Measurements from ENCODE around the gene KIF26B. TPM values are rescaled to one million over a fixed set of nuclear protein-coding genes. Genes with fewer than 3 reads are reported as not detected.

Gene KIF26B
- polyA plus RNA-seq, 1 of the 3 experiments (the other 2 are of a cell fraction): 2.6 TPM

DNA sequence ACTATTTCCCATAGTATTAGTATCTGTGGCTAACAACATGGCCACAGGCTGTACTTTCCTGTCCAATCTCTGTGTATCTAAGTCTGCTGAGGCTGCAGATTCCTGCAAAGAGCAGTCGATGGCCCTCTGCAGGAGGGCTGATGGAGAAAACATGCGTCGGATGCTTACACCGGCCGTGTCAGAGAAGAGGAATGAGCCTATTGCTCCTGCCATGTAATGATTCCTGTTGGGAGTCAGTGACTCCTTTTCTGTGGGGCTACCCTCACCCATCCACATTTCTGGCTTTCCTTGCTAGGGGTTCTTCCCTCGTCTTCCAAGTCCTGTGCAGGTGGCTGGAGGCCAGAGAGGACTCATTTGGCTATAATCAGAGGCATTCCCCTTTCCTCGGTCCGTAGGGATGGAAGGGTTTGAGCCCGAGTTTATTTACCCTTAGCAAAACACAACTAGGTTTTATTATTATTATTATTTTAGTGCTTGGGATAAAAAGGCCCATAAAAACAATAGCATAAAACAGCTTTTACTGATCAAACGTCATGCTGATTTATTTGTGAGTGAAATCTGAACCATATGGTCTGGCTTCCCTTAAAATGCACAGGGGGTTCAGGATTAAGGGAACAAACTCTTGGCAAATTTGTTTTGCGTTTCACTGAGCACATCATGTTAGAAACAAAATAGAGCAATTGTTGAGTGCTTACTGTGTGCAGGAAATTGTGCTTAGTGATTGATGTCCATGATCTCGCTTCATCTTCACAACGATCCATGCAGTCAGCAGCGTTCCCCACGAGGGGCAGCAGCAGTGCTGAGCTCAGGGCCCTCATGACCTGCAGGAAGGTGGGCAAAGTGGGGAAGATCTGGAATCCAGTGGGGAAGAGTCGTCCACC is 70.8 kb downstream of the KIF26B start:
- ChIA-PET POLR2A (no interaction called here), CTCF (interaction anchor here (1.2 kb wide), 1 partner anchor 13 kb away, joined by 3 read pairs; no protein-coding TSS in a partner anchor)
- no peak overlapping the region for H3K4me3 ChIP-seq (ENCODE audit: low read depth in 2 of 2, low read length in 1 of 2)
- no peaks in the 10 kb centered on the region for H3K27me3 ChIP-seq (ENCODE audit: insufficient read depth)
- H3K9me3 ChIP-seq: no peaks in the 10 kb centered on the region
- no peak overlapping the region; a peak in 1 of 4 replicates for H3K27ac ChIP-seq (ENCODE audit: low read depth in 2 of 2, low read length in 1 of 2)
- no peak for DNase-seq
- no peak overlapping the region for H3K9ac ChIP-seq
- TF ChIP-seq TEAD4 (IDR thresholded peaks at IDR 0.05; ENCODE audit: borderline replicate concordance, insufficient read depth) (no peak), RFX5 (IDR thresholded peaks at IDR 0.05; ENCODE audit: low read length) (no peak), POLR2AphosphoS5 (IDR thresholded peaks at IDR 0.05; ENCODE audit: low read depth, low read length) (no peak), FOSL2 (IDR thresholded peaks at IDR 0.05; ENCODE audit: borderline replicate concordance, low read depth) (no peak), RCOR1 (IDR thresholded peaks at IDR 0.05; ENCODE audit: low read length) (no peak), TAF1 (IDR thresholded peaks at IDR 0.05; ENCODE audit: borderline replicate concordance, low read depth, low read length) (no peak), TCF12 (IDR thresholded peaks at IDR 0.05) (no peak), YY1 (IDR thresholded peaks at IDR 0.05; ENCODE audit: low read depth) (no peak), PBX3 (IDR thresholded peaks at IDR 0.05) (no peak), MXI1 (IDR thresholded peaks at IDR 0.05; ENCODE audit: low read depth, low read length) (no peak), MAX (IDR thresholded peaks at IDR 0.05; ENCODE audit: low read depth) (no peak), ELF1 (IDR thresholded peaks at IDR 0.05) (no peak), RXRA (IDR thresholded peaks at IDR 0.05; ENCODE audit: borderline replicate concordance, low read depth) (no peak)
- WGBS (ENCODE audit: low lambda C conversion rate): 78% methylated on average over 15 of the region's 16 CpGs
- H3K4me2 ChIP-seq: no peak overlapping the region
- no peaks in the 10 kb centered on the region for H3K9me2 ChIP-seq
- peaks cover 6% of the 10 kb centered on the region; the same call in 1 of the 2 replicates for H4K20me1 ChIP-seq (ENCODE audit: insufficient read depth)
- no peak overlapping the region for H2AFZ ChIP-seq (ENCODE audit: low read depth)
- peaks cover 0 to 19% of the 10 kb centered on the region in 2 experiments; a peak in 2 of 4 replicates for H3K4me1 ChIP-seq (ENCODE audit: control insufficient read depth in 1 of 2, insufficient read depth in 2 of 2, low read depth in 1 of 2, low read length in 1 of 2)
- peaks cover 0 to 14% of the 10 kb centered on the region in 2 experiments for H3K36me3 ChIP-seq (replicated peaks in 1 of 2; ENCODE audit: control insufficient read depth in 1 of 2, insufficient read depth in 2 of 2, low read length in 1 of 2)
- no peaks in the 10 kb centered on the region; the same call in 1 of the 2 replicates for H3K79me2 ChIP-seq (ENCODE audit: insufficient read depth)
- no peaks in the 10 kb centered on the region for H3F3A ChIP-seq (replicated peaks; ENCODE audit: insufficient read depth)

- Histone ChIP-seq H2AFZ (ENCODE audit: low read depth) (no peak overlapping the region), H3K27ac (ENCODE audit: low read depth in 2 of 2, low read length in 1 of 2) (no peak overlapping the region), H3K4me2 (no peak overlapping the region), H3K4me3 (ENCODE audit: low read depth in 2 of 2, low read length in 1 of 2) (no peak overlapping the region), H3F3A (replicated peaks; ENCODE audit: insufficient read depth) (no peaks in the 10 kb centered on the region), H3K4me1 (ENCODE audit: control insufficient read depth in 1 of 2, insufficient read depth in 2 of 2, low read depth in 1 of 2, low read length in 1 of 2) (peaks cover 0 to 17% of the 10 kb centered on the region in 2 experiments; a peak in 2 of 4 replicates), H3K9me2 (no peaks in the 10 kb centered on the region), H3K79me2 (ENCODE audit: insufficient read depth) (no peaks in the 10 kb centered on the region; the same call in 1 of the 2 replicates), H4K20me1 (ENCODE audit: insufficient read depth) (peaks cover 6% of the 10 kb centered on the region; the same call in 1 of the 2 replicates), H3K9me3 (no peaks in the 10 kb centered on the region), H3K27me3 (ENCODE audit: insufficient read depth) (no peaks in the 10 kb centered on the region), H3K36me3 (replicated peaks in 1 of 2; ENCODE audit: control insufficient read depth in 1 of 2, insufficient read depth in 2 of 2, low read length in 1 of 2) (peaks cover 0 to 14% of the 10 kb centered on the region in 2 experiments), H3K9ac (no peak overlapping the region)
- ChIA-PET POLR2A (no interaction called here), CTCF (interaction anchor here (0.6 to 1.2 kb wide), 2 partner anchors 13 to 14 kb away, joined by 3 read pairs; no protein-coding TSS in a partner anchor)
- WGBS (ENCODE audit: low lambda C conversion rate): 87% methylated on average over 5 of the region's 5 CpGs
- DNase-seq: no peak
- no peak for TF ChIP-seq SMC3 (IDR thresholded peaks at IDR 0.05; ENCODE audit: low read depth, low read length)
- TF ChIP-seq JUND (IDR thresholded peaks at IDR 0.05): no peak
- TF ChIP-seq IRF3 (IDR thresholded peaks at IDR 0.05; ENCODE audit: low read depth, low read length): no peak
- no peak for TF ChIP-seq ELF1 (IDR thresholded peaks at IDR 0.05)
- TF ChIP-seq GATA2 (CRISPR knock-in tag; IDR thresholded peaks at IDR 0.05): no peak
- no peak for TF ChIP-seq PBX3 (IDR thresholded peaks at IDR 0.05)
- TF ChIP-seq TEAD4 (IDR thresholded peaks at IDR 0.05; ENCODE audit: borderline replicate concordance, insufficient read depth): no peak
- no peak for TF ChIP-seq USF1 (IDR thresholded peaks at IDR 0.05; ENCODE audit: borderline replicate concordance, low read depth)
- no peak for TF ChIP-seq FOXM1 (IDR thresholded peaks at IDR 0.05; ENCODE audit: low read depth)
- no peak for TF ChIP-seq MEF2A (IDR thresholded peaks at IDR 0.05; ENCODE audit: borderline replicate concordance, low read depth)
- no peak for TF ChIP-seq RCOR1 (IDR thresholded peaks at IDR 0.05; ENCODE audit: low read length)
- TF ChIP-seq, protein P1, sequence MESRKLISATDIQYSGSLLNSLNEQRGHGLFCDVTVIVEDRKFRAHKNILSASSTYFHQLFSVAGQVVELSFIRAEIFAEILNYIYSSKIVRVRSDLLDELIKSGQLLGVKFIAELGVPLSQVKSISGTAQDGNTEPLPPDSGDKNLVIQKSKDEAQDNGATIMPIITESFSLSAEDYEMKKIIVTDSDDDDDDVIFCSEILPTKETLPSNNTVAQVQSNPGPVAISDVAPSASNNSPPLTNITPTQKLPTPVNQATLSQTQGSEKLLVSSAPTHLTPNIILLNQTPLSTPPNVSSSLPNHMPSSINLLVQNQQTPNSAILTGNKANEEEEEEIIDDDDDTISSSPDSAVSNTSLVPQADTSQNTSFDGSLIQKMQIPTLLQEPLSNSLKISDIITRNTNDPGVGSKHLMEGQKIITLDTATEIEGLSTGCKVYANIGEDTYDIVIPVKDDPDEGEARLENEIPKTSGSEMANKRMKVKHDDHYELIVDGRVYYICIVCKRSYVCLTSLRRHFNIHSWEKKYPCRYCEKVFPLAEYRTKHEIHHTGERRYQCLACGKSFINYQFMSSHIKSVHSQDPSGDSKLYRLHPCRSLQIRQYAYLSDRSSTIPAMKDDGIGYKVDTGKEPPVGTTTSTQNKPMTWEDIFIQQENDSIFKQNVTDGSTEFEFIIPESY (IDR thresholded peaks at IDR 0.05; ENCODE audit: borderline replicate concordance, low read depth): no peak
- TF ChIP-seq RFX5 (IDR thresholded peaks at IDR 0.05; ENCODE audit: low read length): no peak
- no peak for TF ChIP-seq POLR2AphosphoS5 (IDR thresholded peaks at IDR 0.05; ENCODE audit: low read depth, low read length)
Measured at GRCh38 chr1:245226203-245226499, 71.4 kb downstream of the KIF26B start.

Measured in SK-N-SH (cell line).